K562 (cell line): ENCODE data around the gene COL5A3. TPM values are rescaled to one million over a fixed set of nuclear protein-coding genes. Genes with fewer than 3 reads are reported as not detected.
A peak's percentile ranks its signal among the peaks of the same experiment; 100 is the strongest.

Experiments used
- CBFB ChIP-seq: sonication (generic); formaldehyde crosslinking; IDR thresholded peaks from 2 replicates; pipeline ENCODE4 v1.4.0; 2020; ENCODE audit warnings: mild to moderate bottlenecking, missing genetic modification reagents
- ETS1 ChIP-seq: conservative IDR thresholded peaks from 2 replicates; pipeline ENCODE4 v1.6.1; 2011; ENCODE audit warnings: low read depth, mild to moderate bottlenecking, low read length; ENCODE audit not compliant: control insufficient read depth
- HDAC3 ChIP-seq: fragments of 450-650 bp; IDR thresholded peaks from 2 replicates; pipeline ENCODE4 v1.6.1; 2018; ENCODE audit warnings: borderline replicate concordance, mild to moderate bottlenecking, moderate library complexity; ENCODE audit not compliant: partially characterized antibody
- NFYB ChIP-seq: IDR thresholded peaks from 2 replicates; pipeline ENCODE4 v1.6.1; 2011; ENCODE audit warnings: mild to moderate bottlenecking, moderate library complexity; ENCODE audit not compliant: insufficient read length; ENCODE audit errors: extremely low read depth
- PHF8 ChIP-seq: fragments of 200-600 bp; sonication (generic); IDR thresholded peaks from 2 replicates; pipeline ENCODE4 v1.6.1; 2012; ENCODE audit warnings: mixed run types, mild to moderate bottlenecking, inconsistent platforms, low read length, moderate library complexity, borderline replicate concordance
- PREB ChIP-seq: sonication (generic); formaldehyde crosslinking; IDR thresholded peaks from 2 replicates; pipeline ENCODE4 v1.8.1; 2023; ENCODE audit warnings: mild to moderate bottlenecking, missing genetic modification reagents
- TRIM28 ChIP-seq: fragments of 450-650 bp; IDR thresholded peaks from 2 replicates; pipeline ENCODE4 v1.6.1; 2017
- ZBTB11 ChIP-seq, 3 experiments: fragments of 200-800 bp in 1 of 3; fragments of 250-450 bp in 1 of 3; fragments of 450-650 bp in 1 of 3; sonication (Bioruptor Pico) in 1 of 3; sonication (Bioruptor generic) in 1 of 3; formaldehyde crosslinking in 1 of 3; IDR thresholded peaks; 2 replicates each; pipeline versions ENCODE4 v1.6.1 to v1.8.0; 2016 to 2022; ENCODE audit warnings: mild to moderate bottlenecking in 2 of 3, missing genetic modification characterization in 2 of 3, missing compliant biosample characterization in 1 of 3, moderate library complexity in 1 of 3
- ZBTB8A ChIP-seq: fragments of 450-650 bp; IDR thresholded peaks from 2 replicates; pipeline ENCODE4 v1.6.1; 2018; ENCODE audit warnings: mild to moderate bottlenecking, moderate library complexity; ENCODE audit not compliant: partially characterized antibody
- ZFX ChIP-seq: sonication (generic); formaldehyde crosslinking; IDR thresholded peaks from 2 replicates; pipeline ENCODE4 v1.8.0; 2022; ENCODE audit warnings: mild to moderate bottlenecking, missing genetic modification reagents, moderate library complexity
- ZNF146 ChIP-seq: IDR thresholded peaks from one replicate; pipeline ENCODE4 v1.6.1; 2018; ENCODE audit warnings: missing compliant biosample characterization; ENCODE audit not compliant: unreplicated experiment
- ZNF175 ChIP-seq: fragments of 200-800 bp; sonication (Bioruptor generic); IDR thresholded peaks from 2 replicates; pipeline ENCODE4 v1.6.1; 2016; ENCODE audit warnings: low read depth, mild to moderate bottlenecking, missing genetic modification characterization, missing compliant biosample characterization
- ZNF644 ChIP-seq: fragments of 200-800 bp; sonication (Bioruptor generic); IDR thresholded peaks from 2 replicates; pipeline ENCODE4 v1.6.1; 2016; ENCODE audit warnings: low read depth, missing genetic modification characterization, missing compliant biosample characterization
- polyA plus RNA-seq, 8 experiments: library from polyadenylated mRNA; depleted of rRNA in 4 of 8; stranded (reverse) in 5 of 8; unstranded in 3 of 8; fragments of >200 nt; fragmentation: Nextera tagmentation in 2 of 8; fragmentation: Illumina TruSeq in 1 of 8; extraction: Ambion mirVana in 2 of 8; extraction: Trizol in 1 of 8; gene quantifications; 2 replicates each; pipeline versions ENCODE4 v1.2.1 to v1.2.3, GENCODE V29; 2011 to 2014; ENCODE audit warnings: inconsistent platforms in 1 of 8, missing spikeins in 1 of 8
- total RNA-seq, 7 experiments: library from RNA; depleted of rRNA in 6 of 7; stranded (reverse); fragments of >200 nt in 6 of 7; fragmentation: Illumina TruSeq in 2 of 7; extraction: Trizol in 2 of 7; gene quantifications; 2 replicates each; pipeline versions ENCODE4 v1.2.1 to v1.2.3, GENCODE V29; 2011 to 2021; ENCODE audit warnings: low replicate concordance in 1 of 7
- TF ChIP-seq, protein P1 (sequence below): fragments of 450-650 bp; IDR thresholded peaks from 2 replicates; pipeline ENCODE4 v1.7.1; 2018; ENCODE audit warnings: mild to moderate bottlenecking, low read depth; ENCODE audit not compliant: partially characterized antibody
- TF ChIP-seq, protein P2 (sequence below), 2 experiments: fragments of 450-650 bp in 1 of 2; sonication (generic) in 1 of 2; formaldehyde crosslinking in 1 of 2; IDR thresholded peaks in 1 of 2; conservative IDR thresholded peaks in 1 of 2; 2 replicates each; pipeline versions ENCODE4 v1.6.1 to v1.8.1; 2016 to 2023; ENCODE audit warnings: mild to moderate bottlenecking in 2 of 2, moderate library complexity in 2 of 2, inconsistent platforms in 1 of 2, missing genetic modification reagents in 1 of 2

COL5A3 gene
- total and polyA plus RNA-seq, 9 of the 15 experiments (the other 6 are each of a cell fraction or from before 2014, with no cell fraction given): 0.01 to 0.02 TPM; not detected in 7

DNA sequence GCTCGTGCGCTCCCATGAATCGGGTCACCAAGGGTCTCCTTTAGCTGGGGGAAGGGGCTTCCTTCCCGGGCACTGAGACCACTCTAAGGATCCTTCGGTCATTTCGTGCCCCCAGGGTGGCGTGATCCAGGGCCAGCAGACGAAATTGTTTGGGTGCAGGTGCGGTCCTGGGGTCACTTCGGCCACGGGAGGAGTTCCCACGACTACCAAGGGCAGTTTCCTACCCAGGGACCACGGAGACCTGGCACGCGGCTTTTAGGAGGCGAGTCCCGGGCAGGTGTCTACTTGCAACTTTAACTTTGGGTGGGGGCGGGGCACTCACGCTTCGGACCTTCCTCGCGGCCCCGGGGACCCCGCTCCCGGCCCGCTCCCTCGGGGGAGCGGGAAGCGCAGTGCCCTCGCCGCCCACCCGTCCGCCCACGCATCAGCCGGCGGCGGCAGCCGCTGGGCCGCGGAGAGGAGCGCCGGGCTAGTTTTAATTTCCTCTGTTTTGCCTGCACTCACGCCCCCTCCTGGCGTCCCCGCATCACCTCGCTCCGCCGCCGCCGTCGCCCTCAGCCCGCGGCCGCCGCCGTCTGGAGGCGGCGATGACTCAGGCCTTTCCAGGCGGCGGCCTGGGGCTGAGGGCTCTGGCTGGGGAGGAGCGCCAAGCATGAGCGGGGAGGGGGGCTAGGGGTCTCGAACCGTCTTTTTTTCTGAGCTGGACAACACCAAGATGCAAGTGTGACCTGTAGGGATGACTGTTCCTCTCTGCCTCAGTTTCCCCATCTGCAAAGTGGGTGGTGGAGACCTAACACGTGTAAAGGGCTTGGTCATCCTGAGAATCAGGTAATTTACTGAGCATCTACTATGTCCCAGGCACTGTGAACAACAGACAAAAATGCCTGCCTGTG, 95.7 kb downstream of the COL5A3 start (continued):
- TF ChIP-seq ZBTB11 (CRISPR knock-in tag; IDR thresholded peaks at IDR 0.05) (peak in 1 of 3 experiments; percentile 37; a peak in 1 of 6 replicates), ZNF644 (tag) (no peak), ETS1 (no peak; the same call in 1 of the 2 replicates), HDAC3 (peak; percentile 39), ZNF146 (CRISPR knock-in tag) (no peak), PREB (no peak), ZNF175 (CRISPR knock-in tag) (no peak), CBFB (CRISPR knock-in tag) (no peak), TRIM28 (no peak), ZBTB8A (no peak), PHF8 (peak; percentile 37; the same call in 1 of the 2 replicates), NFYB (no peak), ZFX (CRISPR knock-in tag) (peak; percentile 57)
- TF ChIP-seq, protein P1, sequence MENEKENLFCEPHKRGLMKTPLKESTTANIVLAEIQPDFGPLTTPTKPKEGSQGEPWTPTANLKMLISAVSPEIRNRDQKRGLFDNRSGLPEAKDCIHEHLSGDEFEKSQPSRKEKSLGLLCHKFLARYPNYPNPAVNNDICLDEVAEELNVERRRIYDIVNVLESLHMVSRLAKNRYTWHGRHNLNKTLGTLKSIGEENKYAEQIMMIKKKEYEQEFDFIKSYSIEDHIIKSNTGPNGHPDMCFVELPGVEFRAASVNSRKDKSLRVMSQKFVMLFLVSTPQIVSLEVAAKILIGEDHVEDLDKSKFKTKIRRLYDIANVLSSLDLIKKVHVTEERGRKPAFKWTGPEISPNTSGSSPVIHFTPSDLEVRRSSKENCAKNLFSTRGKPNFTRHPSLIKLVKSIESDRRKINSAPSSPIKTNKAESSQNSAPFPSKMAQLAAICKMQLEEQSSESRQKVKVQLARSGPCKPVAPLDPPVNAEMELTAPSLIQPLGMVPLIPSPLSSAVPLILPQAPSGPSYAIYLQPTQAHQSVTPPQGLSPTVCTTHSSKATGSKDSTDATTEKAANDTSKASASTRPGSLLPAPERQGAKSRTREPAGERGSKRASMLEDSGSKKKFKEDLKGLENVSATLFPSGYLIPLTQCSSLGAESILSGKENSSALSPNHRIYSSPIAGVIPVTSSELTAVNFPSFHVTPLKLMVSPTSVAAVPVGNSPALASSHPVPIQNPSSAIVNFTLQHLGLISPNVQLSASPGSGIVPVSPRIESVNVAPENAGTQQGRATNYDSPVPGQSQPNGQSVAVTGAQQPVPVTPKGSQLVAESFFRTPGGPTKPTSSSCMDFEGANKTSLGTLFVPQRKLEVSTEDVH: no peak
- TF ChIP-seq, protein P2, sequence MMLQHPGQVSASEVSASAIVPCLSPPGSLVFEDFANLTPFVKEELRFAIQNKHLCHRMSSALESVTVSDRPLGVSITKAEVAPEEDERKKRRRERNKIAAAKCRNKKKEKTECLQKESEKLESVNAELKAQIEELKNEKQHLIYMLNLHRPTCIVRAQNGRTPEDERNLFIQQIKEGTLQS (IDR thresholded peaks at IDR 0.05): peak; percentile 73
- TF ChIP-seq, protein P2 (CRISPR knock-in tag; conservative IDR thresholded peaks at IDR 0.05): no peak
